ENCODE measurements around the gene SORCS1.

SORCS1 gene

DNA sequence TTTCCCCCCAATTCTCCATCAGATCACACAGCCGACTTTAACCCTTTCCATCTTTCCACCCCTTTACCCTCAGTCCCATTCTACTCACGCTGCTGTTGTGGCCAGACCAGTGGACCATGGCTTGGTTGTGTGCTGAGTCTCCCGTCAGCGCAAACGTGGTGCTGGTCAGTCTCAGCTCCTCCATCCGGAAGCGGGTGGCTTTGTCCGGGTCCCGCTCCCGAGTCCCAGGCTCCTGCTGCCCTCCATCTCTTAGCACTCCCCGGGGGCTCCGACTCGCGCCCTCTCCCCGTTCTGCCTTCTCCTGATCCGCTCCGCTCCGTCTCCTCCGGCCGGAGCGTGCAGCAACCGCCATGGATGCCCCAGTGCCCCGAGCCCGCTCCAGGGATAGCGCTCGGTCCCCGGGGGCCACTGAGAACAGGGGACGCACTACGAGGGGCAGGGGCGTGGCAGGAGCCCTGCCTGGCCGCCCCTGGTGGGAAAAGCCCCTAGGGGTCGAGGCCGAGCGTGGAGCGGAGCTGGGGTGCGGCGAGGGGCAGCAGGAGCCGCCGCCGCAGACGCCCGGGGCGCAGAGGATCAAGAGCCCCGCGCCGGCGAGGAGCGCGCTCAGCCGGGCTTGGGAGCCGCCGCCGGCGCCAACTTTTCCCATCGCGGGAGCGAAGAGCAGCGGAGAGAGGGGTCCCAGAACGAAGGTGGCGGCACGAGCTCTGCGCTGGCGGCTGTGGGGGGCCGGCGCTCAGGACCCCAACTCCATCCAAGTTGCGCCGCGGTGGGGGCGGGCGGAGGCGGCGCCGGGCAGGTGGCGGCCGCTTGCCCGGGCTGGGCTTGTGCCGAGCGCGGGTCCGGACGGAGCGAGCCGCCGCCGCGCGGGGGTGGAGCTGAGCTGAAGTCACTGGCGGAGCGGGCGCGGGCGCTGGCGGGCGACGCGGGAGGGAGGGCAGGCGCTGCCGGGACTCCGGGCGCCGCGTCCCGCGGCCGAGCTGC is at the start of gene SORCS1:
TSS of gene SORCS1 (minus strand) at position 826 of the 981 bp plus-strand sequence.
- DNase-seq: no peak

DNA sequence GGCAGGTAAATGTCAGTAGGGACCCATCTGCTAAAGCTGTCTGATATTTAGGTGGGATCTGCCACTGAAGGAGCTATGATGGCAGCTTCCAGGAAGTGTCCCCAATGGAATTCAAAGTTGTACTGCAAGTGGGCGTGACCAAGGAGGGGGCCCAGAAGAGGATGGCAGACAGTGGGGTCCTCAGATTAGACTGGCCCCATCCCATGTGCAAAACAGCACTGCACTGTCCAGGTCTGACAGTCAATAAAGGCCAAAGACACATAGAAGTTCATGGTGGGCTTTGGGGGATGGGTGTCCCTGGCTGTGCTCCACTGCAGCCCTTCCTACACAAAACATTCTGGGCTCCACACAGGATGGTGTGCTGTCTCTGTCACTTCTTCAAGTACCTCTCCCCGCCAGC is 49.8 kb upstream of the SORCS1 start:
- DNase-seq: no peak

DNA sequence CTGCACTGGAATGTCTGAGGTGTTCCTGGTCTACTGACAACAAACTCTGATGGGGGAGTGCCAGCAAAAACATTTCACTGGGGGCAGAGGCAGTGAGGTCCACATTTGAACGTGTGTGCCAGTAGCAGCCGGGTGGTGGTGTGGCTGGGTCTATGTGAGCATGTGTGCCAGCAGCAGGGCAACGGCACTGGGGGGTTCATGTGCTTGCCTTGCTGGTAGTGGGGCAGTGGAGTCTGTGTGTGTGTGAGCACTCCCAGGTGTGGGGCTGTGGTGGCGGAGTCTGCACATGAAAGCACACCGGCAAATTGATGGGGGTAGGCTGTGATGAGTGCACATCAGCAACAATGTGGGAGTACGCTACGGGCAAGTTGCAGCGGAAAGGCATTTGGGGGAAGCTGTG is 49.4 kb upstream of the SORCS1 start:
- DNase-seq: no peak

DNA sequence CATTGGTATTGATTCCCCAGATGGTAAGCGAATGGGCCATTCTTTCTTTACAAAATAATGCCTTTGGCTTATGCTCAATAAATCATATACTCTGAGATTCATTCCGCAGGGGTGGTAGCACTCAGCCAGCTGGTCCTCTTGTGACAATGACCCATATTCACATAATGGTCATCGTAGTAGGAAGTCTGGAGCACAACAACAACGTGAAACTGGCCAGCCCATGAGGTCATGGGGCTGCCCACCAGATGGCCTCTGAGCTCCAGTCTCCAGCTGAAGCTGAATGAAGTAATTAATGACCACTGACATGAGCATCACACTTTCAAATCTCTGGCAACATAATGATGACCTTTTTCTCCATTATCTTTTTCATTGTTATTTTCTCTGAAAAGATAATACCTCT is 42.3 kb upstream of the SORCS1 start:
- no peak for DNase-seq

DNA sequence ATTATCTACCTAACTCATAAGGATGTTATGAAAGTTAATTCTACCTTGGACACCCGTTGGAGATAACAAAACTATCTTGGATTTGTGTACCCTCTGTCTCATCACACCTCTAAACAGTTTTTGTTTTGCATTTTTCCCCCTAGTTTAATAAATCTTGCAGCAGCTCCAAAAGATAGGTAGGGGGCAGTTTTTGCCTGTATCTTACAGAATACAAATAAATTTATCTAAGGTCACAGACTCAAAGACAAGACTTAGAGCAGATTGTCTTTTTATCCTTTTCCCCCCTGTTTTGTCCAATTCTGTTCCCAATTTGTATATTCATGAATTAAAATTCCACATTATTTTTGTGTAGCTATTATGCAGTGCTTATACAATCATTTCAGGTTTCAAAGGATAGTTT is 5.0 kb upstream of the SORCS1 start:
- DNase-seq: no peak

DNA sequence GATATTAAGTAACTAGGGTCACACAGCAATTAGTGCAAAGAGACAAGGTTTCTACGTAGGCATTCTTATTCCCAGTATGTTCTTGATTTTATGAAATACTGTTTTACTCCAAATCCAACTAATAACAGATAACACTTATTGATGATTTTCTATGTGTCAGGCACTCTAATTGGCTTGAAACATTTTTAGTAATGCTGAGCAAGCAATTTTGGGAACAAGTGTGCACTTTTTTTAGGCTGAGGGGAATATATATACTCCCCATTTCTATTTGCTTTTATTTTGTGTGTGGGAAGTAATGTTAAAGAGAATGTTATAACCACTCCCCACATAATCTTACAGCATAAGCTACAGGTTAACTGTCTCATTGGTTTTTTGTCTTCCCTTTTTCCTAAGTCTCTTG is 4.2 kb upstream of the SORCS1 start:
- no peak for DNase-seq

DNA sequence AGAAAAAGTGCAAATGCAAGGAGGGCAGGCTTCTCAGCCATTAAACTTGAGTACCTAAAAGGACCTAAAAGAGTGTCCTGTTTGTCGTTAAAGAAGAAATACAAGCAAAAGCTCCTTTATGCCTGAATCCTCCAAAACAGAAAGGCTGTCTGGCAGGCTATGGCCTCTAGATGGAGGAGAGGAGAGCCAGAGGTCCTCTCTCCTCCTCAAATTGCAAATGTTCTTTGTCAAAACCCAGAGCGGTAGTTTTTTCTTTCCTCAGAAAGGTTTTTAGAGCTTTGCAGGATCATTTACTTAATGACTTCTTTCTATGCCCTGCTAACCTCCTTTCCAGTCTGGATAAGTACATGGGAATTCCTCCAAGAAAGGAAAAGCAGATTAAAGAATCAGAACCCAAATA is 1.9 kb upstream of the SORCS1 start:
- DNase-seq: no peak

DNA sequence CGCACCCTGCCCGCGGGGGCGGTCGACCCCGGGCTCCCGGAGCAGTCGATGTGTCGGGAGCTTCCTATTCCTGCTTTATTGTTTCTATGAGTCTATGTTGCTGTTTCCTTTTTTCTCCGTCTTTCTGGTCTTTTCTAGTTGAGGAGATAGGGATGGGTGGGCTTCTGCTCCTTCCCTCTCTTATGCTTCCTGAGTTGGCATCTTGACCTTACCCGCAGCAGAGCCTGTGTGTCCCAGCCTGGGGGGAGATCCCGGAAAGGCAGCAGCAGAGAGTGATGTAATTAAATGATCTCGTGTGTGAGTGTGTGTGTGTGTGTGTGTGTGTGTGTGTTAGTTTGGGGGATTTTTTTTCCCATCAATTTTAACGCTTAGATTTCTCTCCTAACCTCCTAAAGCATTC is 486 bp upstream of the SORCS1 start:
- DNase-seq: no peak

DNA sequence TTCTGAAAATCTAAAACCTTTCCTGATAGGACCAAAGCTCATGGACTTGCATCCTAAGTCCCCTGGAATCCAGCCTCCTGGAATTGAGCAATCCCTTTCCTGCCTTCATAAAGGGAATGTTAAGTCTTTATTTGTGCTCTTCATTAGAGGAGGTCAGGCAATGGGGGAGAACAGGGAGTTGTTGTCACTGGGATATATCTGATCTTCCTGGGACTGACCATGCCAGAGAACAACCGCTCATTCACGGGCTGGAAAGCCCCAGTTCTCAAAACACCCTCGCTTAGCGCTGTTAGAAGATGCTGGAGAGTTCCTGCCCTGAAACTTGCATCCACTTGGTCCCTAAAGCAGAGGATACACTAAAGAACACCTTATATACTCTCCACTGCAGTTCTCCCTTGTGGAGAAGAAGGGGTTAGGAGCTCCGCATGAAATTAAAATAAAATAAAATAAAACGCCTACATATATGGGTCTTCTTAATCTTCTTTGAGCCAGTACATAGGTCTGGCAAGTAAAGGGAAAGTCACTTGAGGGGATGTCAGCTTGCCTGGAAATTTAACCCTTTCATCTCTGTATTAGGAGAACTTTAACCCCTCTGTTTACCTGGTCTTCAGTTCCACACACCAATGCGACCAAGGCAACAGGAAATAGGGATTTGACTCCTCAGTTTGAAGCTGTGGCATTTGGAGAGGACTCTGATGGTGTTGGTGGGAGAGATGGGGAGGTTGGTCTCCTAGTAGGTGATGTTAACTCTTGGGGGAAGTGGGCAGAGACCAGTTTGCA is 1.2 kb downstream of the SORCS1 start:
- no peak for DNase-seq

DNA sequence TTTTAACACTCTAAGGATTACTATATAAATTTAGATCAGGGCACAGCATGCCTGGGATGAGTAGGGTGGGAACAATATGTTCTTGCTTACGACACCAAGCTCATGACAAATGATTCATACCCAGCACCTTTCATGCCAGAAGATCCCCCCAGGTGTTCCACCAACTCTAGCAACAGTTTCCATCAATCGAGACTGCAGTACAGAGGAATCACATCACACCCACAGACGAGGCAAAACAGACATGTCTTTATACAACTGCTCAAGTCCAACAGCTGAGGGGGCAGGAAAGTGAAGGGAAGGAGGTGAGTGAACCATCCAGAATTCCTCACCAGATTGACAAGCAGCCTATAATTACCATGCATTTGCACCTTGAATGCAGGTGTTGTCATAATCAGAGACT is 3.6 kb downstream of the SORCS1 start:
- DNase-seq: no peak

DNA sequence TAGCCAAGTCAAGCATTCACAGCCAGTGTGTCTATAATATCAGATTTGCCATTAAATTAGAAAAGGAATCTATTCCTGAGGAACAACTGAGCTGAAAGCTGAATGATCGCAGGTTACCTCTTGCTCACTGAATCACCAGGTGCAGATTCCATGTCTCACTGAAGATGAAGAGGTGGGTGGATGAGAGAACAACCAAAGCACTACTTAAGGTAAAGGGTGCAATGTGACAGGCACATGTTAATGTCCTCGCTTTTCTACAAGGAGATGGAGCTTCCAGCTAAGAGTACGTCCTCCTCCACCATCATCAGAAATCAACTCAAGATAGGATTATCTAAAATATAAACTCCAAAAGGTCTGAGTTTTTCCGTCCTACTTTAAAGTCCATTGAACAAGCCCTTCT is 4.6 kb downstream of the SORCS1 start:
- no peak for DNase-seq

DNA sequence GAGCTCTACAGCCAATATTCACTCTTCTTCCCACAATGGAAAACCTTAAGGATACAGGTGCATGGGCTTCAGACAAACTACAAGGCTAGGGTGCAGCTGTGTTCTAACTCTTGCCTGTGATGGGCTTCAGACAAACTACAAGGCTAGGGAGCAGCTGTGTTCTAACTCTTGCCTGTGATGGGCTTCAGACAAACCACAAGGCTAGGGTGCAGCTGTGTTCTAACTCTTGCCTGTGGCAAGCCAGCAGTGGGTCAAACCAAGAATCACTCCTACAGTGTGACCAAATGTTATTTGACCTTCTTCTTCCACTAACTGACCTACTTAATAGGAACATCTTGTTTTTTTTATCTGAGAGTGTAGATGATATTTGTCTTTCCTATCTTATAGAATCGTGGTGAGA is 7.4 kb downstream of the SORCS1 start:
- no peak for DNase-seq

DNA sequence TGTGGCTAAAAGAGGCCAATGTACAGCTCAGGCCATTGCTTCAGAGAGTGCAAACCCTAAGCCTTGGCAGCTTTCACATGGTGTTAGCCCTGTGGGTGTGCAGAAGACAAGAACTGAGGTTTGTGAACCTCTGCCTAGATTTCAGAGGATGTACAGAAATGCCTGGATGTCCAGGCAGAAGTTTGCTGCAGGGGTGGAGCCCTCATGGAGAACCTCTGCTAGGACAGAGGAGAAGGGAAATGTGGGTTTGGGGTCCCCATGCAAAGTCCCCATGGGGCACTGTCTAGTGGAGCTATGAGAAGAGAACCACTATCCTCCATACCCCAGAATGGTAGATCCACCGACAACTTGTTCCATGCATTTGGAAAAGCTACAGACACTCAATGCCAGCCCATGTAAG is 12.4 kb downstream of the SORCS1 start:
- no peak for DNase-seq

DNA sequence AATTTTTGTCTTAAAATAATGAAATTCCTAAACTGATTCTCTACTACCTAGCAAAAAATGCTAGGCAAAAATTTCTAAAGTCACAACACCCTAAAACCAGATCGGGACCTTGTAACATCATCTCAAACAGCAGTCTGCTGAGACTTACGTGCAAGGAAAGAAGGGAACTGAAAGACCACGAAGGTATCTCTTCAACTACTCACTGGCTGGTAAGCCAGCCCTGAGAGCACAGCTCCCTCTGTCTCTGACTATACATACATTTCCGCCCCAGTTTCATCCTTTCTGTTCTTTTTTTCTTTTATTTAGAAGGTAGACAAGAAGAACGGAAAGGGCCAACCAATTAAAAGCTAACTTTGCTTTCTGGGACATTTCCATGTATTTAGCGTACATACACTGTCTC is 15.6 kb downstream of the SORCS1 start:
- DNase-seq: no peak

DNA sequence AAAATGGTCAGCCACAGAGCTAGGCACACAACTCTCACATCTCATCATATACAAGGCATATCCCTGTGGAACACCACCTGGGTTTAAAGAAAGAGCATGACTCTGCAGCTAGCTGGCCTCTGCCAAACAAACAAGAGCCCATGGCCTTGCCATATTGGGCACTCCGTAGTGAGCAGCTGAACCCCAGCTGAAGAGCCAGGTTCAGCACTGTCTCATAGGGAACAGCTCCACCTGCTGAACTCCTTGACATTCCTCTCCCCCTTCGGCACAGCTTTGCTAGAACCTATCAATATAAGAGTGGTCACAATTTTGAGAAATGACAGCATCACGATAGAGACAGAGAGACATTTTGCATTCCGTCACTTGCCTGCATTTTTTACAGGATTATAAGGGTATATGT is 20.0 kb downstream of the SORCS1 start:
- no peak for DNase-seq

DNA sequence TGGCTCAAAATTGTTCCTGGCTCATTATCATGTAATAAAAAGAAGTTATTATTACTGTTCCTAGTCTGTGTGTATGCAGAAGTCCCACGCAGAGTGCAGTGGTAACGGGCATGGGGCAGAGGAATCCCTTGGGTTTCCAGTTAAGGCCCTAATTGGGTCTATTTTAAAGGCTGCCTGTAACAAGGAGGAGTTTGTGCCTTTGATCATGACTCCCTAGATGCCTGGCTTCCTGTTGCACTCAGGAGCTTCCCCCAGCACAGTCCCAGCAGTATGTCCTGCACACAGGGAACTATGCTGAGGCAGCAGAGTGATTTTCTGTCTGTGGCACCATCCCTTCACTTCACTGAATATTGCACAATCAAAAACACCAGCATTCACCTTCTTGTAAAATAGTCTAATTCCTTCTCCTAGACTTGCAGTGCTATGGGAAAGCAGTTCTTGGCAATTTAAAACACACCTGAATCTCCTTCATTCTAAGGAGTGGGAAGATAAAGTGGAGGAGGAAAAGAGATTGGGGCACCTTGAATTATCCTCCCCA is 22.9 kb downstream of the SORCS1 start:
- no peak for DNase-seq

DNA sequence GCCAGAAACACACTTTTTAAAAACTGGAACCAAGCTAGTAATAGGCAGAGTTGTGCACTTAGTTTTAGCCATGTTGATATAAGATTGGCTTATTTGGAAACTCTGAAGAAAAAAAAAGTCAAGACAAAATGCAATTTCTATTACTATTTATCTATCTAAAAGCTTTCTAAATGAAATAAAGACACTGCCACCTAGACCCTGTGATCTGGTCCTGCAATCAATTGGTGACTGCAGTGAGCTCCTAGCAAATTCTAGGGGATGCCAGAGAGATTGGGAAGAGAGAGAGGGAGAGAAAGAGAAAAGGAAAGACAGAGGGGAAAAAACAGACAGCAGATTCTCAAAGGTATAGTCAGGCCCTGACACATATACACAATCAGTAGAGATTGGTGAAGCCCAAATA is 25.3 kb downstream of the SORCS1 start:
- DNase-seq: no peak

DNA sequence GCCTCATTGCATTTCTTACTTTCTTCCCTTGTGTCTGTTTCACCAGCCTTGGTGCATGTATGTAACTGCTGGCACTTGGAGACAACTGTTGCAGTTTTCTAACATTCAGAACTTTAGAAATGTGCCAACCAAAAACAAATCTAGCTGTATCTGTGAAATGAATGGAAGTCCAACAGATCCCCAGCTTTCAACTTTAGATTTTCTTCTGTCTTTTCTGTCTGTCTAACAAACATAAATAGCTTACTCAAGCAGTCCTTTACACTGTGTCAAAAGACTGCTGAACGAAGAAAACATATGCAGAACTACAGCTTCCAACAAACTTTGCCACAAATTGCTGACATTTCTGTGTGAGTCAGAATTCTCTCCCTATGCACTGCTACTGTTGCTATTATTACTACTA is 30.9 kb downstream of the SORCS1 start:
- DNase-seq: no peak

DNA sequence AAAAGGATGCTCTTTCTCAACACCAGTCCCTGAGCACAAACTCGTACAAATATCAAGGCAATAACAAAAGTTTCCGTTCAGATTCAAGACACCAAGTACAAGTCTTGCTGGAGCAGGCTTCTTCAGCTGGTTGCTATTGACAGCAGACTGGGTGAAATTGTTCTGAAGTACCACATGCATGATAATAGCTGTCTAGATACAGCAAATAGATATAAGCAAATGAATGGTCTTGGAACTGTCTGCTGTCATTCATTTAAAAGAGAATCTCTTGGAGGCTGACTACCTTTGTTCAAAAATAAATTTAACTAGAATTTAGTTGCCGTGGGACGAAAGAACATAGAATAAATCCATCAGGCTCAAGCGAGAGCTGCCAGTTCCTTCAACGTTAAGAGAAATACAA is 35.5 kb downstream of the SORCS1 start:
- DNase-seq: no peak

DNA sequence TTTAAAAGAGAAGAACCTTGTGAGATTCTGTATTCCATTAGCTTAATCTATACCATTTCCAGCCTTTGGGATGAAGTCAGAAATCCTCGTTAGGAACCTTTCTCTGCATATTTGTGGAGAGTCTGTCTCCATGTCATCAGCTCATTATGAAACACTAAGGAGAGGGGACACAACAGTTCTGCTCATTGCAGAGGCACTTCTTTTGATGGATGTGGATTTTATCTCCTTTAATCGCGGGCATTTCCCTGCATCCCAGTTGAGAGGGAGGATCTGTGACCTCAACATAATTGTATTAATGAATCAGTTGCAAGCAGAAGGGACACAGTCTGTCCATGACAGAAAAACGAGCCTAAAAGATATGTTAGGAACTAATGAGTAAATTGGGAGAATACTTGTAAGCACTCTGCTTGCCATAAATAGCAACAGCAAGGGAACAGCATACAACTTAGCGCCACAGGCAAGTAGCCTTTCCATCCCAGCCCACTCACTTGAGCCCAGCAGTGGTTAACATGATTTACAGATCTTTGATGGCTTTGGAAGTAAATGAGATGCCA is 37.9 kb downstream of the SORCS1 start:
- no peak for DNase-seq

DNA sequence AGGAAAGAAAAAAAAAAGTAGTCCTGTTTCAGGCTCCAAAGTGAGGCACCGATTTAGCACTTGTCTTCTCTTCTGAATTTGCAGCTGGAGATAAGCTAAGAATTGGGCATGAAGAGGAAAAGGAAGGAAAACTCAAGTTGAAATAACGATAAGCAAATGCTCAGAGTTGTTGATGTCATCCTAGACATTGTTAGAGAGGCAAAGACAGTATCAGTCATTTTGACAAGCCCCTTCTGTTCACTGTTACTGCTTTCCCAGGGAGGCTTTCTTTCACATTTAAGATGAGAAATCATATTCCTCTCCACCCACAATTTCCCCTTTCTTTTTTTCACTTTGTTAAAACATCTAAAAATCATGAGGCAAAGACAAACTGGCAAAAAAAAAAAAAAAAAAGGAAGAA is 41.8 kb downstream of the SORCS1 start:
- no peak for DNase-seq

DNA sequence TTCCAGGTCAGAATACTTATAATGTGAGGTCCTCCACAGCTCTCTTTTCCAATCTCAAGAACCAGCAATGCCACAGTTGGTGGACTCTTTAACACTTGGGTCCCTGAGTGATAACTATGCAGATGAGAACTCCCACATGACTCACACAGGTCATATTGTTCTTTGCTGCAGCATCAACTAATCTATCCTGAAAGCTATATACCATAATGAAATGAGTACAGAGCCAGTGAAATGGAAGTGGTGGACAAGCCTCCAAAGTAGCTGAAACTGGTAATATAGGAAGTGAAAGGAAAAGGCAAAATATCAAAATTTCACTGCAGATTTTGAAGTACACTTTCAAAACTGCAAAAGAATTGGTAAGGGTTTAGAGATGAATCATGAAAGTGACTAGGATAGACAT is 45.6 kb downstream of the SORCS1 start:
- no peak for DNase-seq

DNA sequence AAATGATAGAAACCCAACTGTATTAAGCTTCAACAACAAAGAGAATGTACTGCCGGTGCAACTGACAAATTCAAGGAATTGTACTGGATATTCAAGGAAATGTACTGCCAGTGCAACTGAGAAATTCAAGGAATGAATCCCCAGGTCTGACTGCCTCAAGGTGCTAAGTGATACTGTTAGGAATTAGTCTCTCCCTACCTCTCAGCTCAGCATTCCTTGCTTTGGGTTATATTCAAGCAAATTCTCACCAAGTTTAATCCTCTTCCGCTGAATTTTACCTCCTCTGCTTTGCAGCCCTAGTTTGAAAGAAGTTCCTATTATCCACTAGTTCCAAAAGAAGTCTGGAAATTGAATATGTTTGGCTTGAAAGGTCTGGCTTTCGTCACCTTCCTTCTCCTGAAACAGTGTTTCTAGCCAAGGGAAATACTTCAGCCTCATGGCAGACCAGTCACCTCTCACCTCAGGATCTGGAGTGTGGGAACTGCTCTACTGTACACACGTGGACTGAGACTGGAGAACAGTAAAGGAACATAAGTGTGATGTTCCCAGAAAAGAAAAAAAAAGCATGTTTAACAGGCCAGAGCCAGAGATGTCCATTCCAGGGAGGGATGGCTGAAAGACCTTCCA is 60.4 kb downstream of the SORCS1 start:
- no peak for DNase-seq
